Left hindlimb (tissue), 1 donor: ENCODE measurements around the gene FLT1.

Experiments used
- DNase-seq: peaks from one replicate; pipeline ENCODE4 v3.0.0-alpha.2; 2018

Gene FLT1

DNA sequence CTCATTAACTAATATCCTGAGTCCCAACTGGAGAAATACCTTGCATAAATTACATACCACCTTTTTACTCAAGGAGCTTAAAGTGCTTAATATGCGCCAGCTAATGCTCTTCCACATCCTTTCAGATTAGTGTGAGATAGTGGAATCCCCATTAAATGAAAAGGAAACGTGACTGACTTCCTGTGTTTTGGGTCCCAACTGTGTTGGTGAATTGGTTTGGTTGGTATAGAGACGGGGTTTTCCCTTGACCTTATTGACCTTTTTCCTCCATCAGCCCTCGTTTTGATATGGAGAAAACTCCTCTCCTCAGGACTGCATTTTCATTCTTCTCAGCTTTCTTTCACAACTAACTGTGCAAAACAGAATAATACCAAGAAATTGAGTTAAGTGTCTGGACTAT is 193.1 kb downstream of the FLT1 start:
- DNase-seq = no peak

DNA sequence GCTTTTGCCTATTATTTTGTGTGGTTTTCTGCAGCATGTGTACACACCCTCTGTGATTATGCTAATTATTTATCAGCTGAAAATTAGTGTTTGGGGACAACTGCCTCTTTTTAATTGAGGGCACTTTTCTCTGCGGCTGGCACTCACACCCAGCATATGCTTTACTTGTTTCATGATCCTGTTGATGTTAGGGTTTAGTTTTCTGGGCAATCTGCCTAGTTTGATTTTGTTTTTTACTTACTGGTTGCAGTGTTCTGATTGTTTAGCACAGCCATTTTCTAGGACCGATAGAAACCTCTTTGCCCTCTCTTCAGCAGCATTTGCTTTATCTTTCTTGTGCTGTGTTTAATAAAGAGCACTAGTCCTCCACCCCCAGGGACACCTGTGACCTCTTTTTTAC is 195.0 kb downstream of the FLT1 start:
- DNase-seq = no peak

DNA sequence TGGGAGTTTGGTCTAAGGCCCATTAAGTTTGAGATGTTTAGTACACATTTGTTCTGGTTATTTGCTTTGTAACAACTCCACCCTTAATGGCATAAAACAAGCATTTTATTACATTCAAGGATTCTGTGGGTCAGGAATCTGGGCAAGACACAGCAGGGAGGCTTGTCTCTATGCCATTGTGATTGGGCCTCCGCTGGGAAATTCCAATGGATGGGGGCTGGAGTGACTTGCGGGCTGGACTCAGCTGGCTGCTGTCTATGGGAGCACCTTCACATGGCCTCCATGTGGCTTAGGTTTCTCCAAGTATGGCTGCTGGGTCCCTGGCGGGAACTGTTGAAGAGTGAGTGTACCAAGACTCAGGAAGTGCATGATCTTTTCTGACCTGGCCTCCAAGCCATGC is 197.6 kb downstream of the FLT1 start:
- DNase-seq = no peak

DNA sequence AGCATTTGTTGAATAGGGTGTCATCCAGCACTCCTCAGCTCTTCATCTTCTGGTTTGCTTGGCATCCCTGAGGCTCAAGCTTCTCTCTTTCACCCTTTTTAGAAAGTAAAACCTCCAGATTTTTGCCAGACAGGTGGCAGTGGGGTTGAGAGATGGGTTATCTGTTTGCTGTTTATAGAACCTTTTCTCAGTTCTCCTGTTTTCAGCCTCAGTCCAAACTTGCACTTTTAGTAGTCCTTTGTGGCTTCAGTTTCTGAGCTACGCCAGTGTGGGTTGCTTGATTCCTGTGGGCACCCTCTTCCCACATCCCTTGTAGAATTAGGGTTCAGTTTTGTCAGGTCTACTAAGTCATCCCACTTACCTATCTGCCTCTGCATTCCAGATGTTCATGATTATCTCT is 208.7 kb downstream of the FLT1 start:
- DNase-seq = no peak

DNA sequence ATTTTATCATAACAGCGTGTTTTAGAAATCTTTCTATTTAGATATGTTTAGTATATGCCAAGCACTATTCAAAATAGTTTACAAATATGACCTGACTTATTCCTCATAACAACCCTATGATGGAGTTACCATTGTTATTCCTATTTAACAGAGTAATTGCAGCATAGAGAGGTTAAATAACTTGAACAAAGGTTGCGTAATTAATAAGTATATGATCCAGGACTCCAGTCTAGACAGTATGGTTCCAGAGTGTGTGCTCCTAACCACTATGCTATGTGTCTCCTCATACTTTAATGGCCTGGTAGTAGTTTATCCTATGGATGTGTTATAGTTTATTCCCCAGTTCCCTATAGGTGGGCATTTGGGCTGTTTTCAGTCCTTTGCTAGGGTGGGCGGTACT is 211.3 kb downstream of the FLT1 start:
- no peak for DNase-seq

DNA sequence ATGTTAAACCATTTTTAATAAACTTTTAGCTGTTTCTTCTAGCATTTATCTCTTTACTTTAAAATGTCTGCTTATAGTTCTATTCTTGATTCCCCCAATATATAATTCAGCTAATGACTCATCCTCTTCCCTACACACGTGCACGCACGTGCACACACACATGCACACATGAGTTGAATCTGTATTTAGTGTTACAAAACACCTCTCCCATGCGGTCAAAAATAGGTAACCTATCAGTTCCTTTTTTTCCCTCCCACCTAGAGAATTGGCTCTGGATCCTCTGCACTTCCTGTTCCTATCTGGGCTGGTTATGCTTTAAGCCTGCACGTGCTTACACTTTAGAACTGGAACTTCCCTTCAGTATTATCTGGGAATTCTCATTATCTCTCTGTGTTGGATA is 212.5 kb downstream of the FLT1 start:
- no peak for DNase-seq

DNA sequence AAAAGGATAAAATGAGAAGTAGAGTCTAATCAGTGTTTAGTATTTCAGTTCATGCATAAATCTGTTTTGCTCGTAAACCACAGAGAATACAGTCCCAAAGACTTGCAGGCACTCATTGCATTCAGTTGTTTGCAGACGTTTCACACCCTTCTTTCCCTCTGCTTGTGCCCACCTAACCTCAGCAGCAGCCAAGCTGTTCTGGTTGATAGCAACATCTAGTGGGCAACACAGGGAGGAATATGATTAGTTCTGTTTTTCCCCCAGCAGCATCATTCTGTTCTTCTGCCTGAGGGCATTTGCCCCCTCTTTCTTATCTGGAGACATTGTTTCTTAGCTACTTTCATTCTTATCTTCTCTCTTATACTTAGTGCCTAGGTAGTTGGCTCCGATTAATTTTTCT is 221.0 kb downstream of the FLT1 start:
- no peak for DNase-seq

DNA sequence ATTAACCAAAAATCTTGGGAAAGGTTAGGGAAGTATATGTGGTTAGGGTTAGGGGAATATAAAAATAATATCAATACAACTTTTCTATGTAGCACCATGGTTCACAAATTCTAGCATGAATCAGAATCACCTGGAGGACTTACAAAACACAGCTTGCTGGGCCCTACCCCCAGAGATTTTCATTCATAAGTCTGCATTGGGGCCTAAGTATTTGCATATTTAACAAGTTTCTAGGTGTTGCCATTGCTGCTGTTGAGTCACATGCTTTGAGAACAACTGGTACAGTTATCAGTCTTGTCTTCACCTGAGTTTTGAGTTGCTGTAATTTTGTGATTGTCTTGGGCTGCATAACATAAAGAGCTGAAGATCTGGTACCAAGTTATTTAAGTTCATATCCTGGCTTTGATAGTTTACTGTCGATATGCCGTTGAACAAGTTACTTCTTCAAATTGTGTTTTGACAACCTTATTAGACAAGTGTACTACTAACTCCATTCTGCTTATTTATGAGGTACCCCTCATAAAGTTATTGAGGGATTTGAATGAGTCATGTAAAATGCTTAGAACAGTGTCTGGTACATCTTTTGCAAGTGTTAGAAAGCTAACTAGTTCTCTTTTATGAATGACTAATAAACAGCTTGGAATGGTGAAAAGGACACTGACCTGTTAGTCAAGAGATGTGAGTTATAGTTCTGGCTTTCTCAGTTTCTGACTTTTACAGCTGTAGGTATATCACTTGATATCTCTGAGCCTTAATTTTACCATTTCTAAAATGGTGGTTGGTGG is 223.7 kb downstream of the FLT1 start:
- no peak for DNase-seq

DNA sequence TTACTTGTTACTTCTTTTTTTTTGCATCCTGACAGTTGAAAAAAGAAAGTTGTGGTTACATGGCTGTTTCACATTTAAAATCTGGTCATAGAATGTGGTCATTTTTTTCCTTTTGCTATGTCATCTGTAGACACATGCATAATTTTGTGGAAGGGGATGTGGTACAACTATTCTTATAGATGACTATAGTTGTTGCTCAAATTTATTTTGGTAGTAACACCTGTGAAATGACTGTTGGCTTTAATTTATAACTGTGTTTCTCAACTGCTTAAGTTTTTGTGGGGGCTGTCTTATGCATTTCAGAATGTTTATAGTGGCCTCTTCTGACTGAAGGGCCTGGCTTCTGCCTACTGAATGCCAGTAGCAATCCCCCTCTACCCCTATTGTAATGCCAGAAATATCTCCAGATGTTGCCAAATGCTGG is 226.1 kb downstream of the FLT1 start:
- DNase-seq = no peak

DNA sequence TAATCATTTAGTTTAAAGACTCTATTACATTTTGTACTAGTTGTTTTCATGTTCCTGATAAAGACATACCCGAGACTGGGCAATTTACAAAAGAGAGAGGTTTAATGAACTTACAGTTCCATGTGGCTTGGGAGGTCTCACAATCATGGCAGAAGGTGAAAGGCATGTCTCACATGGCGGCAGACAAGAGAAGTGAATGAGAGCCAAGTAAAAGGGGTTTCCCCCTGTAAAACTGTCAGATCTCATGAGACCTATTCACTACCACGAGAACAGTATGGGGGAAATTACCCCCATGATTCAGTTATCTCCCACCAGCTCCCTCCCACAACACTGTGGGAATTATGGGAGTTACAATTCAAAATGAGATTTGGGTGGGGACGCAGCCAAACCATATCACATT is 227.4 kb downstream of the FLT1 start:
- DNase-seq = no peak

DNA sequence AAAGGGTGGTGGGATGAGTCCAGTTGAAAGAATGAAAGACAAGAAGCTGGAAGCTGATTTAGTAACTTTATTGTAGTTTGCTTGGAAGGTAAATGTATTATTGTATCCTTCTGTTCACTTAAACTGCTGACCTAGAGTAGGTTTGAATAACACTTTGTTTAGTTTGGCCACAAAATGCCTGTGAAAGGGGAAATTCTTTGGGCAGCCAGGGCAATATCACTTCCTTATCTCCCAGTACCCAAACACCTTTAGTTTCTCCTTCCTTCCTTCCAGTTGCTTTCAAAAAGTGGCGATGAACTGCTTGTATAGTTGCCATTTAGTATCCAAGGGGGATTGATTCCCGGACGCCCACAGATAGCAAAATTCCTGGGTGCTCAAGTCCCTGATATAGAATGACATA is 236.5 kb downstream of the FLT1 start:
- DNase-seq = no peak

DNA sequence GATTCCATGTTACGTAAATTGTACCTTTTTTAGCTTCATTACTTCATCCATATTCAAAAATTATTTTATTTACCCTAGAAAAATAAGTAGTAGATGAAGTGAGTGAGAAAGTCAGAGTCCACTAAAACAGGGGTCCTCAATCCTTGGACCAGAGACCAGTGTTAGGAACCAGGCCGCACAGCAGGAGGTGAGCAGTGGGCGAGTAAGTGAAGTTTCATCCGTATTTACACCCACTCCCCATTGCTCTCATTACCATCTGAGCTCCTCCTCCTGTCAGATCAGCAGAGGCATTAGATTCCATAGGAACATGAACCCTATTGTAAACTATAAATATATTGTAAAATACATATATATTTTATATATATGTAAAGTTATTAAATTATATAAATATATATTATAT is 237.6 kb downstream of the FLT1 start:
- no peak for DNase-seq

DNA sequence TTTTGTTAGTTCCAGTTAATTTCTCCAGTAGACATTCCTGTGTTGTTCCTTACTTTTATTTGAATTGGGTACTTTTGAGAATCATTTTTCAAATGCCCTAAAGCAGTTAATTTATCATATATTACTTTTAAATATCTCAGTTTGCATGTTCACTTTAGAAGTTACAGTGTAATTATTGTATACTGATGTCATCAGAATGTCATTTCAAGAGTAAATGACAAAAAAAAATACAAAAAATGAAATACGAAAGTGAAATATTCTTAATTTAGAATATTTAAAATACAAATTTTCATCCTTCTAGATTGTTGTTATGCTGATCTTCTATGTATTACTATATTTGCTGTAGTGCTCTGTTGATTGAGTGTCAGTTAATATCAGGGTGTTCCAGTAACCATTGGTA is 242.4 kb downstream of the FLT1 start:
- no peak for DNase-seq

DNA sequence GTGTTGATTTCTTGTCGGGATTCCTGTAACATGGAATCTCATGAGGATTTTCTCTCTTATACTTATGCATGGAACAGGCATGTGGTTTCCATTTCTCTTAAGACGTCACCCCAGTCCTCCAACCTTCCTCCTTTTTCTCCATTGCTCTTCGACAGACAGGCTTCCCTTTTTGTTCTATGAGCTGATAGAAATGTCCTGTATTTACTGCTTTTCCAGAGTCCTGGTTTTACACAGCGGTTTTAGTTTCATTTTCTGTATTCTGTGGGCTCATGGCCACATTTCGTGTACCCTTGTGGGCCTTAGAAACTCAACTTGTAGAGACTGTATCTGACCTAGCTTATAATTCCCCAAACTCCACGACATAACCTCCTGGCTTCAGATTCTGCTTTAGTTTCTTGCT is 243.5 kb downstream of the FLT1 start:
- no peak for DNase-seq

DNA sequence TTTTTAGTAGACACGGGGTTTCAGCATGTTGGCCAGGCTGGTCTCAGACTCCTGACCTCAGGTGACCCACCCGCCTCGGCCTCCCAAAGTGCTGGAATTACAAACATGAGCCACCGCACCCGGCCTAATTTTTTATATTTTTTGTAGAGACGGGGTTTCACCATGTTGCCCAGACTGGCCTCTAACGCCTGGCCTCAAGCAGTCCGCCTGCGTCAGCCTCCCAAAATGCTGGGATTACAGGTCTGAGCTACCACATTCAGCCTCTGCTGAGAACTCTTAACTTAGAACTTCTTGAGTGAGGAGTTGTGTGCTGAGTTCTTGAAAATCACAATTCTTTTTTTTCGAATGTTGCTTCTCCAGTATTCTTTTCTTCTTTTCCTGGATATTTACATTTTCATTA is 244.4 kb downstream of the FLT1 start:
- no peak for DNase-seq
